Tibial artery (tissue), 4 donors: ENCODE results near the gene MYO1B.

ENCODE experiments used
- DNase-seq, 2 donors: peaks; one replicate each; pipeline ENCODE4 v3.0.0-alpha.2; 2019
- H3K27ac ChIP-seq, 2 donors: fragments of 200-600 bp; sonication (generic) in 1 of 2; 1 replicate in 1 of 2; 2 replicates in 1 of 2; pipeline ENCODE4 v1.5.1; 2018 to 2019; ENCODE audit warnings: mild to moderate bottlenecking in 1 of 2
- H3K27me3 ChIP-seq, 2 donors: fragments of 200-600 bp; sonication (generic) in 1 of 2; one replicate each; pipeline versions ENCODE4 v1.5.1 to v1.6.0; 2016 to 2019
- H3K36me3 ChIP-seq, 3 donors: fragments of 200-600 bp; sonication (generic) in 2 of 3; one replicate each; pipeline ENCODE4 v1.5.1; 2016 to 2019; ENCODE audit warnings: mild to moderate bottlenecking in 2 of 3
- H3K4me1 ChIP-seq, 4 donors: fragments of 200-600 bp; sonication (generic) in 2 of 4; 1 replicate in 3 of 4; 2 replicates in 1 of 4; pipeline ENCODE4 v1.5.1; 2016 to 2019
- H3K4me3 ChIP-seq, 2 donors: fragments of 200-600 bp; sonication (generic) in 1 of 2; 1 replicate in 1 of 2; 2 replicates in 1 of 2; pipeline ENCODE4 v1.5.1; 2018 to 2019; ENCODE audit warnings: mild to moderate bottlenecking in 2 of 2
- H3K9me3 ChIP-seq, 3 donors: fragments of 200-600 bp; sonication (generic) in 1 of 3; one replicate each; pipeline ENCODE4 v1.5.1; 2016 to 2019
- CTCF ChIP-seq, 2 experiments: fragments of 200-600 bp in 1 of 2; fragments of 450-650 bp in 1 of 2; IDR thresholded peaks; one replicate each; pipeline ENCODE4 v1.5.1; 2017 to 2019; ENCODE audit warnings: antibody characterized with exemption in 2 of 2, mild to moderate bottlenecking in 1 of 2, moderate library complexity in 1 of 2
- intact Hi-C: fragments of 100-400 bp; cut with DNase I; formaldehyde crosslinking; loops from one replicate; pipeline ENCODE4 v1.15.0; 2023; ENCODE audit warnings: low total_unique reads

Gene MYO1B

GRCh38 chr2:191276792-191277465, 31.7 kb downstream of the MYO1B start:
- intact Hi-C loops, result no loop called here
- H3K4me3 ChIP-seq, result no peak overlapping the region
- TF ChIP-seq CTCF (IDR thresholded peaks at IDR 0.05), result no peak
- no peaks in the 10 kb centered on the region for H3K9me3 ChIP-seq
- H3K27ac ChIP-seq, result no peak overlapping the region
- H3K36me3 ChIP-seq, result peaks cover 0 to 9% (median 6%) of the 10 kb centered on the region in 3 donors
- no peaks in the 10 kb centered on the region for H3K27me3 ChIP-seq
- H3K4me1 ChIP-seq, result peaks cover 0 to 32% (median 15%) of the 10 kb centered on the region in 4 donors
- DNase-seq, result no peak

GRCh38 chr2:191280290-191280689, 35.1 kb downstream of the MYO1B start:
- TF ChIP-seq CTCF (IDR thresholded peaks at IDR 0.05), result no peak
- Histone ChIP-seq H3K4me1 (peaks cover 0 to 4% (median 0%) of the 10 kb centered on the region in 4 donors), H3K9me3 (no peaks in the 10 kb centered on the region), H3K27me3 (no peaks in the 10 kb centered on the region), H3K4me3 (no peak overlapping the region), H3K27ac (no peak overlapping the region), H3K36me3 (peaks cover 0 to 11% (median 9%) of the 10 kb centered on the region in 3 donors)
- intact Hi-C loops, result no loop called here
- DNase-seq, result no peak

- Histone ChIP-seq H3K27ac (no peak overlapping the region), H3K4me1 (peaks cover 0 to 9% (median 0%) of the 10 kb centered on the region in 4 donors), H3K36me3 (peaks cover 0 to 11% (median 9%) of the 10 kb centered on the region in 3 donors), H3K27me3 (no peaks in the 10 kb centered on the region), H3K9me3 (no peaks in the 10 kb centered on the region), H3K4me3 (no peak overlapping the region)
- DNase-seq, result no peak
- intact Hi-C loops, result no loop called here
- no peak for TF ChIP-seq CTCF (IDR thresholded peaks at IDR 0.05)
Observed at GRCh38 chr2:191280834-191281756, 35.9 kb downstream of the MYO1B start.

- intact Hi-C loops, result no loop called here
- Histone ChIP-seq H3K9me3 (no peaks in the 10 kb centered on the region), H3K36me3 (peaks cover 0 to 5% (median 0%) of the 10 kb centered on the region in 3 donors), H3K27ac (no peak overlapping the region), H3K27me3 (no peaks in the 10 kb centered on the region), H3K4me1 (peaks cover 0 to 9% (median 0%) of the 10 kb centered on the region in 4 donors), H3K4me3 (no peak overlapping the region)
- TF ChIP-seq CTCF (IDR thresholded peaks at IDR 0.05), result no peak
- no peak for DNase-seq
Observed at GRCh38 chr2:191285252-191285651, 40.0 kb downstream of the MYO1B start.

GRCh38 chr2:191287820-191288219, 42.6 kb downstream of the MYO1B start:
- no peak overlapping the region for H3K27ac ChIP-seq
- H3K9me3 ChIP-seq, result no peaks in the 10 kb centered on the region
- H3K27me3 ChIP-seq, result no peaks in the 10 kb centered on the region
- peaks cover 0 to 5% (median 0%) of the 10 kb centered on the region in 3 donors for H3K36me3 ChIP-seq
- no peak for TF ChIP-seq CTCF (IDR thresholded peaks at IDR 0.05)
- H3K4me3 ChIP-seq, result no peak overlapping the region
- DNase-seq, result no peak
- H3K4me1 ChIP-seq, result peaks cover 0 to 34% (median 11%) of the 10 kb centered on the region in 4 donors
- intact Hi-C loops, result no loop called here
